ENCODE results near the gene MICAL2. TPM values are rescaled to one million over a fixed set of nuclear protein-coding genes. Genes with fewer than 3 reads are reported as not detected.
A peak's percentile ranks its signal among the peaks of the same experiment; 100 is the strongest.

The MICAL2 gene
- total and polyA plus RNA-seq, 3 experiments from 2014 or later, result 32.4 to 147 (median 146) TPM

DNA sequence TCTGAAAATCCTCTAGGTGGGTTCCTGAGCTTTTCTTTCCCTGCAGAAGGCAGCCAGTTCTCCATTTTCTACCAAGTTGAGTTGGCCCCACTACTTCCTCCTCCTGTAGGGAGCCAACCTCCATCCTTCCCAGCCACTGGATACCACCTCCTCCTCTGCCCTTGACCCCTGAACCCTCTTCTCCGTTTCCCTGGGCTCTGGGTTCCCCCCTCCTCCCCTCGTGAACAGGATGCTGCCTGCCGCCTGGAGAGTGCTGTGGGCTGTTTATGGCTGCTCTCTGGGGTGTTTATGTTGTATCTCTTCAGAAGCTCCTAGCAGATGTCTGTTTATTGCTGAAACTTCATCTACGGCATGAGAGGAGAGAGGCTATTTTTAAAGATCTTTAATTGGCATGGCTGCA, 8.6 kb downstream of the MICAL2 start:
- ChIA-PET CTCF (no interaction called here), POLR2A (no interaction called here)
- H3K9me3 ChIP-seq (ENCODE audit: low read length), result no peaks in the 10 kb centered on the region
- no peak for DNase-seq
- Mint-ChIP-seq H3K27ac (peak overlapping the region in 1 of 8 donors; percentile 51), H3K36me3 (peaks cover 0 to 5% (median 0%) of the 10 kb centered on the region in 3 donors), H3K4me1 (peaks cover 0 to 29% (median 10%) of the 10 kb centered on the region in 3 donors), H3K27me3 (no peaks in the 10 kb centered on the region), H3K4me3 (no peak overlapping the region), H3K9me3 (no peaks in the 10 kb centered on the region)
- H3K4me3 ChIP-seq (ENCODE audit: low read length), result no peak overlapping the region
- H3K27me3 ChIP-seq (ENCODE audit: insufficient read depth, low read length, poor library complexity, severe bottlenecking), result no peaks in the 10 kb centered on the region
- no peak overlapping the region for H3K27ac ChIP-seq (ENCODE audit: low read depth, low read length)
- H3K4me1 ChIP-seq (ENCODE audit: insufficient read depth, low read length), result peaks cover 2% of the 10 kb centered on the region
- no peaks in the 10 kb centered on the region for H3K36me3 ChIP-seq (ENCODE audit: insufficient read depth, low read length)

DNA sequence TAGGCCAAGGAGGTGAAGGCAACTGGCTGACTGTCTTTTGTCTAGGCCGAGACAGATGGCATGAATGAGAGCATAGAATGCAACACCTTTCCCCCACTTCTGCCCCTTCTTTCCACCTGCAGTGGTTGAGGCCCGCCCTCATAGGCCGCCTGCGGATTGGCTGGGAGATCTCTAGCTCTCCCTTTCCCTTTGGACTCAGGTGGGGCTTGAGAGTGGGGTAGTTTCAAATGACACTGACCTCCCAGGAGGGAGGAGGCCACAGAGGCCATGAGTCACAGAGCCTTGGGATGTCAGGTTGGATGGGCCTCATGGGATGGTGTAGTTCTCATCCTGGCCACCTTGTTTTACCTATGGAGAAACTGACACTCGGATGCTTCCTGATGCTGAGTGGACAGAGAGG, 9.1 kb downstream of the MICAL2 start:
- Histone ChIP-seq H3K27me3 (ENCODE audit: insufficient read depth, low read length, poor library complexity, severe bottlenecking) (no peaks in the 10 kb centered on the region), H3K36me3 (ENCODE audit: insufficient read depth, low read length) (no peaks in the 10 kb centered on the region), H3K4me3 (ENCODE audit: low read length) (no peak overlapping the region), H3K4me1 (ENCODE audit: insufficient read depth, low read length) (peaks cover 7% of the 10 kb centered on the region), H3K27ac (ENCODE audit: low read depth, low read length) (no peak overlapping the region), H3K9me3 (ENCODE audit: low read length) (no peaks in the 10 kb centered on the region)
- CTCF ChIA-PET, result no interaction called here
- no peaks in the 10 kb centered on the region for H3K9me3 Mint-ChIP-seq
- H3K27me3 Mint-ChIP-seq, result no peaks in the 10 kb centered on the region
- POLR2A ChIA-PET, result no interaction called here
- H3K4me1 Mint-ChIP-seq, result peaks cover 1 to 29% (median 13%) of the 10 kb centered on the region in 3 donors
- peaks cover 0 to 5% (median 0%) of the 10 kb centered on the region in 3 donors for H3K36me3 Mint-ChIP-seq
- no peak for DNase-seq
- no peak overlapping the region for H3K27ac Mint-ChIP-seq
- H3K4me3 Mint-ChIP-seq, result no peak overlapping the region

DNA sequence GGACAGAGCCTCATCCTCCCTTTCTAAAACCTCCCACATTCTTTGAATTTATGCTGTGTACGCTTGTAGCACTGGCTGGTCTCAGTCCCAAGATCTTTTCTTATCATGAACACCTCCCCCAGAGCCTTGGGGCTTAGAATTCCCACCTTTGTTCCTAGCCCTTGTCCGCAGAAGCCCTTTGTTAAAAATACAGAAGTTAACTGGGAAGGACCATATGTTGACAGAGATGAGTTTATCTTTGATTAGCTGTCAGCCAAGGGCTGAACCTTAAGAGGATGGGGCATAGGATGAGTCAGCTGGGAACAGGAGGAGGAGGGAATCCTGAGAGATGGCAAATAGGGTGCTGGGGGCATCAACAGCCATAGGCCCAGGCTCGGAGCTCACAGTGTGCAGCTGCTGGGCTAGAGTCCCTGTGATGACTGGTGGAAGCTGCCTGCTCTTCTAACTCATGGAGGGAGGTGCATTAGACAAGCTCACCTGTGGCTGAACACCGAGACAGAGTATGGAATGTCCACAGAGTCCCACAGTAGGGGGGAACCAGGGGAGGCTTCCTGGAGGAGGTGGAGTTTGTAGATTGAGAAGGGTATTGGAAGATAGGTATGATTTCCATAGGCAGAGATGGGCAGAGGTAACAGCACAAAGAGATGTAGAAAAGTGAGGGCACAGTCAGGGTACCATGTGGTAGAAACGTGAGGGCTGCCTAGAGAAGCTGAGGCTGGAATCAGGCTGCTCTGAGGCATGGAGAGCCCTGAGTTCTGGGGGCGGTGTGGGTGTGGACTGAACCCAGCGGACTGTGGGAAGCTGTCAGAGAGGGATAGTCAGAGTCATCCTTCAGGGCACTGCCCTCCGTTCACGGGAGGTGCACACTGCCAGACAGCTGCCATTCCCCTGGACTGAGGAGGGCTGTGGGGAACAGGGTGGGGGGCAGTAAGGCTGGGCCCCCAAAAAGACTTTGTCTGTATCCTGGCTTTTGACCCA, 9.9 kb downstream of the MICAL2 start:
- peaks cover 6 to 34% (median 18%) of the 10 kb centered on the region in 3 donors for H3K4me1 Mint-ChIP-seq
- H3K9me3 Mint-ChIP-seq, result no peaks in the 10 kb centered on the region
- H3K36me3 Mint-ChIP-seq, result peaks cover 0 to 5% (median 0%) of the 10 kb centered on the region in 3 donors
- peak overlapping the region in 2 of 8 donors; percentile 17 to 35 for H3K27ac Mint-ChIP-seq
- ChIA-PET CTCF (no interaction called here), POLR2A (no interaction called here)
- no peaks in the 10 kb centered on the region for H3K36me3 ChIP-seq (ENCODE audit: insufficient read depth, low read length)
- DNase-seq, result no peak
- H3K27me3 Mint-ChIP-seq, result no peaks in the 10 kb centered on the region
- H3K9me3 ChIP-seq (ENCODE audit: low read length), result no peaks in the 10 kb centered on the region
- no peaks in the 10 kb centered on the region for H3K27me3 ChIP-seq (ENCODE audit: insufficient read depth, low read length, poor library complexity, severe bottlenecking)
- peaks cover 12% of the 10 kb centered on the region for H3K4me1 ChIP-seq (ENCODE audit: insufficient read depth, low read length)
- no peak overlapping the region for H3K4me3 Mint-ChIP-seq
- no peak overlapping the region for H3K27ac ChIP-seq (ENCODE audit: low read depth, low read length)
- H3K4me3 ChIP-seq (ENCODE audit: low read length), result no peak overlapping the region

DNA sequence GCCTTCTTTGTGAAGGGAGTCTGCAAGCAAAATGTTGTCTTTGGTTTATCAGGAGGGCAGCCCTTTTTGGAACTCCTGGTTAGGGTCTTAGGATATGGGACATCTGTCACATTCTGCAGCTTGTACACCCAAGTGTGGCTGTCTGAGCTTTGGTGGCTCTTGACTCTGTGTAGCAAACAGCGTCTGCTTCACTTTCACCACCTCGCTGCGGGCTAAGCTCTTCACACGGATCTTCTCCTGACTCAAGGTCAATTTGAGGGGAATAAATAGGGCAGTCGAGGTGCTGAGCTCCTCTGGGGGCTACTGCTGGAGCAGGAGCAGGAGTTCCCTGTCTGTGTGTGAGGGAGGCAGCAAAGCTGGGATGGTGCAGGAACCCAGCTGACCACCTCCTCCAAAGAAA, 10.6 kb downstream of the MICAL2 start:
- no peaks in the 10 kb centered on the region for H3K27me3 ChIP-seq (ENCODE audit: insufficient read depth, low read length, poor library complexity, severe bottlenecking)
- H3K4me3 ChIP-seq (ENCODE audit: low read length), result no peak overlapping the region
- ChIA-PET POLR2A (no interaction called here), CTCF (interaction anchor here (1.2 to 2.2 kb wide), 2 partner anchors 112 to 115 kb away, joined by 3 to 8 read pairs; no protein-coding TSS in a partner anchor)
- Mint-ChIP-seq H3K4me1 (peaks cover 6 to 34% (median 18%) of the 10 kb centered on the region in 3 donors), H3K9me3 (no peaks in the 10 kb centered on the region), H3K27me3 (no peaks in the 10 kb centered on the region), H3K36me3 (peaks cover 0 to 5% (median 0%) of the 10 kb centered on the region in 3 donors), H3K27ac (peak overlapping the region in 1 of 8 donors; percentile 73), H3K4me3 (no peak overlapping the region)
- DNase-seq, result no peak
- peaks cover 12% of the 10 kb centered on the region for H3K4me1 ChIP-seq (ENCODE audit: insufficient read depth, low read length)
- H3K9me3 ChIP-seq (ENCODE audit: low read length), result no peaks in the 10 kb centered on the region
- no peak overlapping the region for H3K27ac ChIP-seq (ENCODE audit: low read depth, low read length)
- no peaks in the 10 kb centered on the region for H3K36me3 ChIP-seq (ENCODE audit: insufficient read depth, low read length)

DNA sequence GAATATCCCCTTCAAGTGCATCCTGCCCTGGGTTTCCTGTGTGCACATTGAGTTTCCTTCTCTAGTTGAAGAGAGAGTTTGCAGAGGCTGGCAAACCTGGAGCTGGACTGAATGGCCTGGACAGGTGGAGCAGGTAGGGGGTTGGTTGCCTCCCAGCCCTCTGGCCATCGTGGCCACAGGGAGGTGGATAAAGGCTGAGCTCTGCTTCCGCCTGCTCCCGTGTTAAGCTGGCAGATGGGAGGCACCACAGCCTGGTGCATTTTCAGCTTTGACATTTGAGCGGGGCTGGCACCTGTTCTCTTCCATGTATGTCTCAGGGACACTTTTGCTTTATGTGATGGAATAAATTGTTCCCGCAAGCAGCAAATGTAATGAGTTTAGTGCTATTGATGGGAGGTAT, 11.1 kb downstream of the MICAL2 start:
- Histone ChIP-seq H3K4me3 (ENCODE audit: low read length) (no peak overlapping the region), H3K4me1 (ENCODE audit: insufficient read depth, low read length) (peaks cover 15% of the 10 kb centered on the region), H3K36me3 (ENCODE audit: insufficient read depth, low read length) (no peaks in the 10 kb centered on the region), H3K27me3 (ENCODE audit: insufficient read depth, low read length, poor library complexity, severe bottlenecking) (no peaks in the 10 kb centered on the region), H3K27ac (ENCODE audit: low read depth, low read length) (no peak overlapping the region), H3K9me3 (ENCODE audit: low read length) (no peaks in the 10 kb centered on the region)
- ChIA-PET CTCF (interaction anchor here (1.2 to 2.2 kb wide), 2 partner anchors 112 to 115 kb away, joined by 3 to 8 read pairs; no protein-coding TSS in a partner anchor), POLR2A (no interaction called here)
- DNase-seq, result no peak
- Mint-ChIP-seq H3K9me3 (no peaks in the 10 kb centered on the region), H3K36me3 (peaks cover 0 to 5% (median 0%) of the 10 kb centered on the region in 3 donors), H3K4me3 (no peak overlapping the region), H3K27me3 (no peaks in the 10 kb centered on the region), H3K27ac (peak overlapping the region in 1 of 8 donors; percentile 17), H3K4me1 (peaks cover 6 to 40% (median 18%) of the 10 kb centered on the region in 3 donors)

DNA sequence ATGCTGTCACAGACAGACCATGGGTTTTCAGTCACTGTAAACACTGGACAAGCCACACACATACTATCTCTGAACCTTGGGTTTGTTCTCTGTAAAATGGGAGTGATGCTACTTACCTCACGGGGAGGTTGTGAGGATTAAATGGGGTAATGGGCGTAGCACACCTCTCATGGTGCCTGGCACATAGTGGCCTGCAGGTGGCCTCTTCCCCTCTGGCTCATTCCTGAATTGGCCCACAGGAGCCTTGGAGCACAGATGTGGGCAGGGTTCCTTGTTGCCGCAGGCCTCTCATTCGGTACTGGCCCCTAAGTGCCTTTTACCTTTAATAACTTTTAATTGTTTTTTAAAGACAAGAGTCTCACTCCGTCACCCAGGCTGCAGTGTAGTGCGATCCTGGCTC, 11.7 kb downstream of the MICAL2 start:
- Histone ChIP-seq H3K36me3 (ENCODE audit: insufficient read depth, low read length) (no peaks in the 10 kb centered on the region), H3K27me3 (ENCODE audit: insufficient read depth, low read length, poor library complexity, severe bottlenecking) (no peaks in the 10 kb centered on the region), H3K4me1 (ENCODE audit: insufficient read depth, low read length) (peaks cover 15% of the 10 kb centered on the region), H3K4me3 (ENCODE audit: low read length) (no peak overlapping the region), H3K9me3 (ENCODE audit: low read length) (no peaks in the 10 kb centered on the region), H3K27ac (ENCODE audit: low read depth, low read length) (no peak overlapping the region)
- Mint-ChIP-seq H3K27ac (no peak overlapping the region), H3K4me1 (peaks cover 10 to 45% (median 23%) of the 10 kb centered on the region in 3 donors), H3K27me3 (no peaks in the 10 kb centered on the region), H3K4me3 (no peak overlapping the region), H3K9me3 (no peaks in the 10 kb centered on the region), H3K36me3 (peaks cover 0 to 3% (median 0%) of the 10 kb centered on the region in 3 donors)
- no peak for DNase-seq
- ChIA-PET CTCF (interaction anchor here (1.0 to 2.2 kb wide), 3 partner anchors 111 to 167 kb away, joined by 3 to 8 read pairs (median 3); no protein-coding TSS in a partner anchor), POLR2A (no interaction called here)

DNA sequence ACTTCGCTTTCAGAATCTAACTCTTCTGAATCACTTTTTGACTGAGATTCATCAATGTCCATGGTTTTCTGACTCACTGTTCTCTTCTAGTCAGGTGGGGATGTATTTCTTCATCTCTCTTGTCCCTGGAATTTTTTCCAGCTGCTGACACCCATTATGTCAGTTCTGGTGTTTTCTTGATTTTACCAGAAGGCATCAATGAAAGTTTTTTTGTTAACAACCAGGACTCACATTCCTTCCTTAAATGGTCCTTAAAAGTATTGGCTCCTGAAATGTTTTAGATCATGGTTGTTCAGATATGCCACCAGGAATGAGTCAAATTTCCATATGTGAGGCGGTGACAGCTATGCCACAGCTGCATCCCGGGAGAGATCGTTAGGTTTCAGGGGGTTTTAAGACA, 12.9 kb downstream of the MICAL2 start:
- ChIA-PET POLR2A (no interaction called here), CTCF (interaction anchor here (1.0 to 2.2 kb wide), 3 partner anchors 113 to 166 kb away, joined by 3 to 8 read pairs (median 4); no protein-coding TSS in a partner anchor)
- H3K9me3 ChIP-seq (ENCODE audit: low read length), result no peaks in the 10 kb centered on the region
- no peaks in the 10 kb centered on the region for H3K36me3 ChIP-seq (ENCODE audit: insufficient read depth, low read length)
- H3K9me3 Mint-ChIP-seq, result no peaks in the 10 kb centered on the region
- no peak overlapping the region for H3K27ac ChIP-seq (ENCODE audit: low read depth, low read length)
- peaks cover 0 to 2% (median 0%) of the 10 kb centered on the region in 3 donors for H3K36me3 Mint-ChIP-seq
- H3K4me1 Mint-ChIP-seq, result peaks cover 21 to 54% (median 28%) of the 10 kb centered on the region in 3 donors
- no peak overlapping the region for H3K4me3 Mint-ChIP-seq
- DNase-seq, result no peak
- H3K4me1 ChIP-seq (ENCODE audit: insufficient read depth, low read length), result peaks cover 15% of the 10 kb centered on the region
- no peak overlapping the region for H3K27ac Mint-ChIP-seq
- H3K4me3 ChIP-seq (ENCODE audit: low read length), result no peak overlapping the region
- H3K27me3 ChIP-seq (ENCODE audit: insufficient read depth, low read length, poor library complexity, severe bottlenecking), result no peaks in the 10 kb centered on the region
- H3K27me3 Mint-ChIP-seq, result no peaks in the 10 kb centered on the region

DNA sequence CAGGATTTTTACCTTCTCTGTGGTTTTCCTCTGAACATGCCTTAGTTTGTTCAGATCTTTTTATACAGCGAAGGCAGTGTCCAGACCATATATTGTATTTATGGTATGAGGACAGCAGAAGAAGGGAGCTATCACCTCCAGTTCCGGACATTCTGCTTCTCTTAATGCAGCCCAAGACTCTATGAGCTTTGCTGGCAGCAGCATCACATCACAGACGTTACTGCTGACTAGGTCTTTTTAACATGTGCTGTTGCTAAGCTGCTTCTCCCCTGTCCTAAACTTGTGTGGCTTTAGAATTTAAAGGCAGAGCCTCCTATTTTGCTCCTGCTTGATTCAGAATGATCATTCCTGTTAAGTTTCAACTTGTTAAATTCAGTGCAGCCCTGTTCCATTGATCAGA, 13.4 kb downstream of the MICAL2 start:
- ChIA-PET CTCF (interaction anchor here (2.0 kb wide), 1 partner anchor 157 kb away, joined by 4 read pairs; no protein-coding TSS in a partner anchor), POLR2A (no interaction called here)
- peaks cover 23 to 54% (median 28%) of the 10 kb centered on the region in 3 donors for H3K4me1 Mint-ChIP-seq
- H3K36me3 ChIP-seq (ENCODE audit: insufficient read depth, low read length), result no peaks in the 10 kb centered on the region
- H3K4me3 ChIP-seq (ENCODE audit: low read length), result no peak overlapping the region
- peak overlapping the region in 3 of 8 donors; percentile 25 to 83 (median 47) for H3K27ac Mint-ChIP-seq
- H3K27ac ChIP-seq (ENCODE audit: low read depth, low read length), result peak overlapping the region; percentile 29
- H3K4me3 Mint-ChIP-seq, result peak overlapping the region in 1 of 7 donors; percentile 1
- no peaks in the 10 kb centered on the region for H3K27me3 Mint-ChIP-seq
- H3K4me1 ChIP-seq (ENCODE audit: insufficient read depth, low read length), result peaks cover 15% of the 10 kb centered on the region
- H3K9me3 ChIP-seq (ENCODE audit: low read length), result no peaks in the 10 kb centered on the region
- no peaks in the 10 kb centered on the region for H3K27me3 ChIP-seq (ENCODE audit: insufficient read depth, low read length, poor library complexity, severe bottlenecking)
- H3K36me3 Mint-ChIP-seq, result peaks cover 0 to 2% (median 0%) of the 10 kb centered on the region in 3 donors
- H3K9me3 Mint-ChIP-seq, result no peaks in the 10 kb centered on the region
- DNase-seq, result no peak
